Measurements from ENCODE around the gene NLRP1.
A peak's percentile ranks its signal among the peaks of the same experiment; 100 is the strongest.

NLRP1 gene

GRCh38 chr17:5500589-5501391 lies 83.5 kb downstream of the NLRP1 start:
- peak overlapping the region; percentile 35 to 69; a peak in 3 of 4 replicates for H3K4me3 ChIP-seq (ENCODE audit: low read depth in 1 of 2, low read length in 2 of 2)
- H3K4me2 ChIP-seq (ENCODE audit: insufficient read depth, low read length) = peak overlapping the region; percentile 87
- ATAC-seq (ENCODE audit: insufficient read depth, low read depth) = peak; percentile 99

GRCh38 chr17:5500247-5500588 lies 84.1 kb downstream of the NLRP1 start:
- ATAC-seq (ENCODE audit: insufficient read depth, low read depth) (no peak), DNase-seq (no peak)
- H3K4me3 ChIP-seq (ENCODE audit: low read depth in 1 of 2, low read length in 2 of 2) = peak overlapping the region; percentile 35 to 69; a peak in 3 of 4 replicates
- H3K36me3 ChIP-seq (ENCODE audit: insufficient read depth, low read length) = no peaks in the 10 kb centered on the region
- no peak overlapping the region; the same call in 1 of the 2 replicates for H3K27ac ChIP-seq (ENCODE audit: low read length)
- peak overlapping the region; percentile 87 for H3K4me2 ChIP-seq (ENCODE audit: insufficient read depth, low read length)
- no peaks in the 10 kb centered on the region for H3K27me3 ChIP-seq (ENCODE audit: insufficient read depth, low read length, poor library complexity)
- H3K9me3 ChIP-seq (ENCODE audit: insufficient read depth, low read length, severe bottlenecking) = no peaks in the 10 kb centered on the region
- peak overlapping the region; percentile 55 for H3K9ac ChIP-seq (ENCODE audit: low read depth, low read length)
- no peaks in the 10 kb centered on the region; the same call in 1 of the 2 replicates for H4K20me1 ChIP-seq (ENCODE audit: insufficient read depth, low read length)
- peaks cover 20% of the 10 kb centered on the region for H3K4me1 ChIP-seq (ENCODE audit: insufficient read depth, low read length)
- TF ChIP-seq CTCF (IDR thresholded peaks at IDR 0.05; ENCODE audit: borderline replicate concordance, extremely low read depth, low read length, poor library complexity, severe bottlenecking) (no peak), EZH2 (IDR thresholded peaks at IDR 0.05; ENCODE audit: borderline replicate concordance, low read depth, low read length, severe bottlenecking) (no peak)
- peak overlapping the region; percentile 75 for H2AFZ ChIP-seq (ENCODE audit: low read depth, low read length)
- no peaks in the 10 kb centered on the region for H3K79me2 ChIP-seq (ENCODE audit: insufficient read depth, low read length)

More at GRCh38 chr17:5500589-5501391, 83.5 kb downstream of the NLRP1 start:
- Histone ChIP-seq H3K9ac (ENCODE audit: low read depth, low read length) (peak overlapping the region; percentile 55), H4K20me1 (ENCODE audit: insufficient read depth, low read length) (no peaks in the 10 kb centered on the region; the same call in 1 of the 2 replicates), H3K4me1 (ENCODE audit: insufficient read depth, low read length) (peaks cover 20% of the 10 kb centered on the region), H3K9me3 (ENCODE audit: insufficient read depth, low read length, severe bottlenecking) (no peaks in the 10 kb centered on the region), H3K27me3 (ENCODE audit: insufficient read depth, low read length, poor library complexity) (no peaks in the 10 kb centered on the region), H2AFZ (ENCODE audit: low read depth, low read length) (peak overlapping the region; percentile 75), H3K27ac (ENCODE audit: low read length) (no peak overlapping the region; the same call in 1 of the 2 replicates), H3K79me2 (ENCODE audit: insufficient read depth, low read length) (no peaks in the 10 kb centered on the region), H3K36me3 (ENCODE audit: insufficient read depth, low read length) (no peaks in the 10 kb centered on the region)
- TF ChIP-seq EZH2 (IDR thresholded peaks at IDR 0.05; ENCODE audit: borderline replicate concordance, low read depth, low read length, severe bottlenecking) = no peak
- TF ChIP-seq CTCF (IDR thresholded peaks at IDR 0.05; ENCODE audit: borderline replicate concordance, extremely low read depth, low read length, poor library complexity, severe bottlenecking) = no peak
- peak; percentile 90 for DNase-seq

- no peak for TF ChIP-seq CTCF (IDR thresholded peaks at IDR 0.05; ENCODE audit: borderline replicate concordance, extremely low read depth, low read length, poor library complexity, severe bottlenecking)
- TF ChIP-seq EZH2 (IDR thresholded peaks at IDR 0.05; ENCODE audit: borderline replicate concordance, low read depth, low read length, severe bottlenecking) = no peak
- H3K9ac ChIP-seq (ENCODE audit: low read depth, low read length) = peak overlapping the region; percentile 55; the same call in 1 of the 2 replicates
- H3K9me3 ChIP-seq (ENCODE audit: insufficient read depth, low read length, severe bottlenecking) = no peaks in the 10 kb centered on the region
- no peak overlapping the region for H2AFZ ChIP-seq (ENCODE audit: low read depth, low read length)
- H4K20me1 ChIP-seq (ENCODE audit: insufficient read depth, low read length) = no peaks in the 10 kb centered on the region; the same call in 1 of the 2 replicates
- no peak overlapping the region for H3K27ac ChIP-seq (ENCODE audit: low read length)
- H3K36me3 ChIP-seq (ENCODE audit: insufficient read depth, low read length) = no peaks in the 10 kb centered on the region
- ATAC-seq (ENCODE audit: insufficient read depth, low read depth) (no peak), DNase-seq (no peak)
- peak overlapping the region; percentile 87 for H3K4me2 ChIP-seq (ENCODE audit: insufficient read depth, low read length)
- H3K79me2 ChIP-seq (ENCODE audit: insufficient read depth, low read length) = no peaks in the 10 kb centered on the region
- H3K4me1 ChIP-seq (ENCODE audit: insufficient read depth, low read length) = peaks cover 20% of the 10 kb centered on the region
- peak overlapping the region in 1 of 2 experiments; percentile 69; a peak in 2 of 4 replicates for H3K4me3 ChIP-seq (ENCODE audit: low read depth in 1 of 2, low read length in 2 of 2)
- H3K27me3 ChIP-seq (ENCODE audit: insufficient read depth, low read length, poor library complexity) = no peaks in the 10 kb centered on the region
Measured at GRCh38 chr17:5499476-5500231, 84.7 kb downstream of the NLRP1 start.

Data from DND-41 (cell line).